HG03025 (cell line): ENCODE data around the gene SLC13A2.
"Not testable (repeated sequence)": the region's sequence is repeated elsewhere in the genome, so short reads cannot be mapped to it uniquely, and the experiment has no call there.

Experiments used
- ATAC-seq: cut with Tn5 transposase; IDR thresholded peaks from one replicate; pipeline ENCODE4 v1.9.1; 2021; ENCODE audit warnings: mild to moderate bottlenecking, moderate library complexity; ENCODE audit not compliant: unreplicated experiment, low FRiP score

SLC13A2 gene

DNA sequence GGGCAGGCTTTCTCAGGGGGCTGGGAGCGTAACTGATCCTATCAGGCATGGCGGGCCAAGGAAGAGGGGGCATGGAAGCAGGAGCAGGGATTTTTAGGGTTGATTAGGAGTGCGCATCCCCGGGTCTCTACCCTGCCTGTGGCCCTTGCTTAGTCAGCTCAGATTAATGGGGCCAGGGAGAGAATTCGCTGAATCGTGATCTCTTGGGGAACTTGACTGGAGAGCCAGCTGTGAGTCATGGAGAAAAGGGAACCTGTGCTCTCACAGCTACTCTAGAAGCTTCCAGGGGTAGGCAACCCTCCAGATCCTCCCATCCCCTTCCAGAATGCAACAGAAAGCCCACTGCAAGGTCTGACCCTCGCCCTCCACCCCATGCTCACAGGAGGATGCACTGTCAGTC, 36.3 kb downstream of the SLC13A2 start:
- ATAC-seq: no peak

DNA sequence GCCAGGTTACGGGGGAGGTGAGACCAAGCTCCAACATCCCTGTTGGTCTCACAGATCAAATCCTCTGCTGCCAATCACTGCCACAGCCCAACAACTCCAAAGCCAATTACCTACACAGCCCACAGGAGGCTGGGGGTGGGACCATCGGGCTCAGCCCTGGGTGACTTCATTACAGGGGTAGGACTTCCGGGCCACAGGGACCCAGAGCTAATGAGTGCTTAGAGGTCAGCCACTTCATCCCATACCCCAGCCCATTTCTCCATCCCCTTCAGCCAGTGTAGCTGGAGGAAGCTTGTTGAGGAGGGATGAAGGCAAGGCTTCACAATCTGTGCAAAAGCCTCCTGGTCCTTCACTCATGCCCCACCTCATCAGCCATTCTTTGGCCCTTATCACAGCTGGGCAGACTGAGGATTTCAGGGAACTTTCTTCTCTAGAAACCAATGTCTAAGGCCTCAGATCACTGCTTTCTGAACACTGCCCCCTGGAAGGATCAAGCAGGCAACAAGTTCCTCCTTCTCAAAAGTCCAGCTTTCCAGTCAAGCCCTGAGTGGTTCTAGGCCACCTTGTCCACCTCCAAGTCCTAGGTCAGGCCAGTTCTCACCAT, 38.5 kb downstream of the SLC13A2 start:
- ATAC-seq: no peak

DNA sequence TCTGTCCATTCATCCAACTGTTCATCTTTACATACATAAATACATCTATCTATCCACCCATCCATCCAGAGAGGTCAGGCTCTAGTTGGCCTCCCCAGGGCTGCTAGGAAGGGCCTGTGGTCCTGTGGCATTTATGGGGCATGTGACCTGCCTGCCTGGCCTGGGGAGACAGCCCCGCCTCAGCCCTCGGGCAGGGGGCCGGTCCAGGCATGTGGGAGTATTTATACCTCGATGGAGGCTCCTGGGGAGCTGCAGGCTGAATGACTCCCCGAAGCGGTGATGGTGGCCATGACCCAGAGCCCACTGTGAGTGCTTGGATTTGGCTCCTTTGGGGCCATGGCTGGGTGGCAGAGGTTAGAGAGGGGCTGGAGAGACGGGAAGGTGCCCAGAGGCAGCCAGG, 40.0 kb downstream of the SLC13A2 start:
- ATAC-seq: no peak

DNA sequence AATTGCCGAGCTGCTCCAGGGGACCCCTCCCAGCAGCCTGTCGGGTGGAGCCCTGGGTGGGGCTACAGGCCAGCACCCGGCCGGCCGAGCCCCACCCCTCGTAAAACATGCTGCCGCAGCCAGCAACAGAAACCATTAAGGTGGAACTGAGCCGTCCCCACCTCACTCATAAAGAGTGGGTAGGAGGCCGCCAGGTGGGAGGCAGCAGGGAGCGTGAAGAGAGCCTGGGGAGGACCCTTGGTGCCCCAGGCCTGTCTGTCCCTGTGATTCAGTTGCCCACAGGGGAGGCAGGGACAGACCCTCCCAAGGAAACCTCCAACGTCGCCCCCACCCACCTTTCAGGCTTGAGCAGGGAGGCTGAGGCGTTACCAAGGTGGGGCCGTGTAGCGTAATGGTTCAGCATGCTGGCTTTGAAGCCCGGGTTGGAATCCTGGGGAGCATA, 41.1 kb downstream of the SLC13A2 start:
- ATAC-seq: no peak

DNA sequence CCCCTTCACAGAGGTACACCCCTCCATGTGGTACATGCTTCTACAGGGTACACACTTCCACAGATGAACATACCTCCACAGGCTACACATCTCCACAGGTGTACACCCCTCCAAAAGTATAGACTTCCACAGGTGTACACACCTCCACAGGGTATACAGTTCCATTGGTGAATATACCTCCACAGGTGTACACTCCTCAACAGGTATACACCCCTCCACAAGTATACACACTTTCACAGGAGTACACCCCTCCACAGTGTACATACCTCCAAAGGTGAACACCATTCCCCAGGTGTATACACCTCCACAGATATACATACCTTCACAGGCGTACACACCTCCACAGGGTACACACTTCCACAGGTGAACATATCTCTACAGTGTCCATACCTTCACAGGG, 42.1 kb downstream of the SLC13A2 start:
- ATAC-seq: no peak

DNA sequence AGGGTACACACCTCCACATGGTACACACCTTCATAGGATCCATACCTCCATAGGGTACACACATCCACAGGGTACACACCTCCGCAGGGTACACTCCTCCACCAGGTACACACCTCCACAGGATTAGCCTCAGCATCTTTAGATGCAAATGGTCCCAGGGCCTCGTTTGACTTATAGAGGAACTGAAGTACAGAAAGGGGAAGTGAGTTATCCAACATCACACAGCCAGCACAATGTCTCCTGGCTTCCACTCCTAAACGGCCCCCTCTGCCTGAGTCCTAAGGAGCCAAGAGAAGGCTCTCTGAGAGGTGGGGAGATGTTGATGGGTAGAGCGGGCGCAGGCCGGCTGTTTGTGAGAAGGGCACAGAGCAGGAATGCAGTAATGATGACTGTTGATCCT, 44.7 kb downstream of the SLC13A2 start:
- no peak for ATAC-seq

DNA sequence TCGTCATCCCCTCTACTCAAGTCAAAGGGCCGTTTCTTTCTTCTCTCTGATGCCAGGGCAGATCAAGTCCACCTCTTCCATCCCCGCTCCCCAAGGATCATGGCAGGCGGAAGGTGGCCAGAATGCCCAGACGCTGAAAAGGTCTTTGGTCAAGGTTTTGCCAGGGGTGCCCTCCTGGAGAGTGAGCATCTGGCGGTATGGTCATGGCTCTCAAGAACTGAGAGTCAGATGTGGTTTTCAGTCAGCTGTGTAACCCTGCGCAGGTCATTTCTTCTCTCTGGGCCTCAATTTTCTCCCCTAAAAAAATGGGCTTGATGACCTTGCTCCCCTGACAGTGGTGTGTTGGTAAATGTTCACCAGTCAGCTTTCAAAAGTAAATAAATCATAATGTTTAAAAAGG, 45.1 kb downstream of the SLC13A2 start:
- ATAC-seq: no peak

DNA sequence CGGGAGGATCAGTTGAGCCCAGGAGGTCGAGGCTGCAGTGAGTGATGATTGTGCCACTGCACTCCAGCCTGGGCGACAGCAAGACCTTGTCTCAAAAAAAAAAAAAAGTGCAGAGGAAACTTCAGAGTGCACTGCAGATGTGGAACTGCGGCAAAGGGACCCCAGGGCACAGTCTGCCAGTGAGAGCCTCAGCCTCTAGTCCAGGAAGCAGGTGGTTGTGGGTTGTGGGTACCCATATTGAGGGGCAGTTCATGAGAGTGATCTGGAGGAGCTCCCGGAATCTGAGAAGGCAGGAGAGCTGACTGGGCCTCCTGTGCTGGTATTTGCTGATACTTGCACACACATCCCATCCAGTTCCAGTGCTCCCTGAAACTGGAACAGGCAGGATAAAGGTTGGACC, 45.8 kb downstream of the SLC13A2 start:
- ATAC-seq: no peak

DNA sequence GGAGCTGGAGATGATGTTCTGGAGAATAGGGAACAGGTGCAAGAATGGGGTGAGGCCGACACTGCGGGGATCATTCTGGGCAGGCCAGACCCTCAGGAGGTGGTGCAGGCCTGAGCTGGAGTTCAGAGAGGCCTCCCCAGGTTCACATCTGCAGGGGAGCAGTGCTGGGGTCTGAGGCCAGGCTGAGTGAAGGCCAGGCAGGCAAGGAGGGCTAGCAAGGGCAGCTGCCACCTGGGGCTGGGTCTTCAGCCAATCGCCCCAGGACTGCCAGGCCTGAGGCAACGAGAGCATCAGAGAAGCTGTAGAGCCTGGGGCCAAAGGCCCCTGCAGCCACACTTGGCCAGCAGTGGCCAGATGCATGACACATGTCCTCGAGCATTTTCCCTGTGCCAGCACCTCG, 47.2 kb downstream of the SLC13A2 start:
- ATAC-seq: no peak

DNA sequence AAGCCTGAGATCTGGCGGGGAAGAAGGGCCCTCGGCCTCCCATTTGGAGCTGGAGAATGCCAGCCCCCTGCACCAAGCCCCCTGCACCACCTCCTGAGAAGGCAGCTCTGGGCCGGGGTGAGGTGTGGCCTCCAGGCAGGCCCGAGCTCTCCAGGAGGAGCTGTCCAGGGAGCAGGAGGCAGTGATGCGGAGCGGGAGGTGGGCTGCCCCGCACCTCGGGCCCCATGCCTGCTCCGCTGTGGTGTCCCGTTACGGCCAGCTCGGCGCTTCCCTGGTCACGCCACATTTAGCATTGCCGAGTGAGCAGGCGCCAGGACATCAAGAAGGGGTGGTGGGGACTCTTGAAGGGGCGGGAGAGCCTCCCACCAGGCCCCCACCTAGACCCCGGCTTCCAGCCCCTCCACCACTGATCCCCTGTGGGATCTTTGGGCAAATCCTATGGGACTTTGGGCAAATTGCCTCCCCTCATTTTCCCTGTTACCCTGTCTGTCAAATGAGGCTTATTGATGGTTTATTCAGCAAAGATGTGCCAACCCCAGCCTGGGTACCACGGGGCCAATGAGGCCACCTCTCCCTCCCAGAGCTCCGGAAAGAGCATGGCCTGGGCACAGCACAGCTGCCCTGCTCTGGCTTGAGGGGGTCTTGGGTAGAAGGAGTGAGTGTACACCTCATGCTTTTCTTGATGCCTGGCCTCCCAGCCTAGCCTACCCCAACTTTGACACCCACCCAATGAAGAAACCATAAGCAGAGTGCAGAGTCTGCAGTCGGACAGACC, 48.1 kb downstream of the SLC13A2 start:
- no peak for ATAC-seq

DNA sequence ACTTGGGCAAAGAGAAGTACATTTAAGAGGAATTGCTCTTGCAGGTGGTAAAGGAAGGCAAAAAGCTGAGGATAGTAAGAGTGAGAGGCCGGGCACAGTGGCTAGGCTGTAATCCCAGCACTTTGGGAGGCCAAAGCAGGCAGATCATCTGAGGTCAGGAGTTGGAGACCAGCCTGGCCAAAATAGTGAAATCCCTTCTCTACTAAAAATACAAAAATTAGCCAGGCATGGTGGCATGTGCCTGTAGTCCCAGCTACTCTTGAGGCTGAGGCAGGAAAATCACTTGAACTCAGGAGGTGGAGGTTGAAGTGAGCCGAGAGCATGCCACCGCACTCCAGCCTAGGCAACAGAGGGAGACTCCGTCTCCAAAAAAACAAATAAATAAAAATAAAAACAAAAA, 48.8 kb downstream of the SLC13A2 start:
- ATAC-seq: not testable (repeated sequence)

DNA sequence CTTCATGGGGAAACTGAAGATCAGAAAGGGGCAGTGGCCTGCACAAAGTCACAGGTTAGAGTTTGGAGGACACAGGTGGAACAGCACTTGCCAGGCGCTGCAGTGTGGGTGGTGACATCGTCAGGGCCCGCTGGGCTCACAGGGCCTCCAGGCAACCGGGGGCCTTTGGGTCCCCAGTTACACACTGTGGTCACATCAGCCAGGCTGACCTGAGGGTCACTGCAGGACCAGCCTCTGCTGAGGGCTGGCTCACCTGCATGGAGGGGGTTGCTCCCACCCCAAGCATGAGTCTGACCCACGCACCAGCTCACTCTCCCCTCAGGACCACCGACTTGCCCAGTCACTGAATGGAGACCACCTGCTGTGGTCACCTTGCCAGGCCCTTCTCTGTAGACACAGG, 49.7 kb downstream of the SLC13A2 start:
- no peak for ATAC-seq

DNA sequence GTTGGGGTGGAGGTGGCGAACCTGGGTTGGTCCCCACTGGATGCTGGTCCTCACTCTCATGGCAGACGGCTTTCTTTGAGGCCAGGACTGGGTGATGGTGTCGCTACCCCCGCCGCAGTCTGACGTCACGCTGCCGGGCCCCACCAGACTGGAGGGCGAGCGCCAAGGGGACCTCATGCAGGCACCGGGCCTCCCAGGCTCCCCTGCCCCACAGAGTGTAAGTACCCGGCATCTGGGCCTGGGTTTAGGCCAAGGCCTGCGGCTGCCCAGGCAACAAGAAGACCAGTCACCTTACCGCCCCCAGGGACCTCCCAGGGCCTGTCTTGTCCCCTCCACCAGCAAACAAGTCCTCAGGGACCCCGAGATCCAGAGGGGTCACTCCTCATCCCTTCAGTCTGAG, 50.4 kb downstream of the SLC13A2 start:
- no peak for ATAC-seq

DNA sequence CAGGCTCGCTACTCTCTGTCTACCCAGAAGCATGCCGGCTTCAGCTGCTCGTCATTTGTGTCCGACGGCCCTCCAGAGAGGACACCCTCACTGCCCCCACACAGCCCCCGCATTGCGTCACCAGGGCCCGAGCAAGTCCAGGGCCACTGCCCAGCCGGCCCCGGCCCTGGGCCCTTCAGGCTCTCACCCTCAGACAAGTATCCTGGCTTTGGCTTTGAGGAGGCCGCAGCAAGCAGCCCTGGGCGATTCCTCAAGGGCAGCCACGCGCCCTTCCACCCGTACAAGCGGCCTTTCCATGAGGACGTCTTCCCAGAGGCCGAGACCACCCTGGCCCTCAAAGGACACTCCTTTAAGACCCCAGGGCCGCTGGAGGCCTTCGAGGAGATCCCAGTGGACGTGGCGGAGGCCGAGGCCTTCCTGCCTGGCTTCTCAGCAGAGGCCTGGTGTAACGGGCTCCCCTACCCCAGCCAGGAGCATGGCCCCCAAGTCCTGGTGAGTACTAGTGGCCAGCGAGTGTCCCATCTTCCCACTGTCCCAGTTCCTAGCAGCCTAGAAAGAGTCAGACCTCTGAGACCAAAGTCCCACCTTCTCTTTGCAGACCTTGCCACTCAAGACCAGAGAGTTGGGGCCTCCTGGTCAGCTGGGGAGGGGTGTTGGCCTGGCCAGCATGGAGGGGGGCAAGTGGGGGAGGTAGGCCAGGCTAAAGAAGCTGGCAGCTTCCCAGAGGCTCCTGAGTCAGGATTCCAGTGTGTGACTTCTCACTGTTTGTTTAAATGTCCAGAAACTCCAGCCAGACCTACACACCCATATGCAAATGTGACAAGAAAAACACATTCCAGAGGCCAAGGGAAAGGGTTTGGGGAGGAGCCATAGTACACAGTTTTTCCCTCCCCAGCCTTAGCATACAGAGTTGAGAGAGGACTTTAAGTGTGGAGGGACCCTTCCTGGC, 51.3 kb downstream of the SLC13A2 start:
- ATAC-seq: no peak

DNA sequence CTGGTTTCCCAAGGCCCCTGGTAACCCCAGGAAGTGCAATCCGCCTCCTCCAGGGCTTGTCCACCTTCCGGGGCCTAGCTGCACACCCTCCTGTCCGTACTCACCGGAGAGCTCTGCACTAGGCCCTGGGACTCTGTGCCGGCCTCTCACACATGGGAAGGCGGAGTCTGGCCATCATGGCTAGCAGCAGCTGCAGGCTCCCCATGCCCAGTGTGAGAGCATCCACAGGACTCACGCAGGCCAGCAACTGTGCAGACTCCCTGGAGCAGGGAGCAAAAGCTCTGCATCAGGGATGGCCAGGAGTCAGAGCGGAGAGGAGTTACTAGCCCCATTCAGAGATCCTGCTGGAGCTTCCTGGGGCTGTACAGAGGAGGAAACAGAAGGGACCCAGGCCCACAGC, 52.9 kb downstream of the SLC13A2 start:
- ATAC-seq: no peak

DNA sequence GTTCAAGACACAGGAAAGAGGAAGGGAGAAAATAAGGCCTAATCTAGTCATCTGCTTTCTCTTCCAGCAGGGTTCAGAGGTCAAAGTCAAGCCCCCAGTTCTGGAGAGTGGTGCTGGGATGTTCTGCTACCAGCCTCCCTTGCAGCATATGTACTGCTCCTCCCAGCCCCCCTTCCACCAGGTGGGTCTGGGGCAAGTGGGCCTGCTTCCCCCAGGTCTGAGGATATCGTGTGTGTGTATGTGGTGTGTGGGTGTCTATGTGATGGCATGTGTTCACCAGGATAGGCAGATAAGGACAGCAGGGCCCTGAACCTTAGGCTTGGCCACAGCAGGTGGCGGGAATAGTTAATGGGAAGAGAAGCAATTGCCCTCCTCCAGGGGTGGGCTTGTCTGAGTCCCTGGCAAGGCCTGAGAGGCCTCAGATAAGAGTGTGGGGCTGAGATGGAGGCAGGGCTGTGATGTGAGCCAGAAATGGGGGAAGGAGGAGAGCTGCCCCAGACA, 53.8 kb downstream of the SLC13A2 start:
- ATAC-seq: no peak

DNA sequence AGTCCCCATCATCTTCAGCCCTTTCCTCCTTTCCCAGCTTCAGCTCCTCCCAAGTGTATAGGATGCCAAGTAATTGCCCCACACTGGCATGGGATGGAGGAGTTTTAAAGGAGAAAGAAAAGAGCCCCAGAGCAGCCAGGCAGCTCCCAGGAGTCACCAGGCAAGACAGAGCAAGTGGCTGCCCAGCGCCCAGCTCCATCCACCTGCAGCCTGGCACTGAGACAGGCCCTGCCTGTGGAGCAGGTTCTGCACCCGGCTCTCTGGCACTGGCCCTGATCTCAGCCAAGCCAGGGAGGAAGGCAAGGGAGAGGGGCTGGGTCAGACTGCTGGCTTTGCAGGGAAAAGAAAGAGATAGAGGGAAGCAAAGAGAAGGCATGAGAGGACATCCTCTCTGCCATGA, 54.4 kb downstream of the SLC13A2 start:
- ATAC-seq: no peak

DNA sequence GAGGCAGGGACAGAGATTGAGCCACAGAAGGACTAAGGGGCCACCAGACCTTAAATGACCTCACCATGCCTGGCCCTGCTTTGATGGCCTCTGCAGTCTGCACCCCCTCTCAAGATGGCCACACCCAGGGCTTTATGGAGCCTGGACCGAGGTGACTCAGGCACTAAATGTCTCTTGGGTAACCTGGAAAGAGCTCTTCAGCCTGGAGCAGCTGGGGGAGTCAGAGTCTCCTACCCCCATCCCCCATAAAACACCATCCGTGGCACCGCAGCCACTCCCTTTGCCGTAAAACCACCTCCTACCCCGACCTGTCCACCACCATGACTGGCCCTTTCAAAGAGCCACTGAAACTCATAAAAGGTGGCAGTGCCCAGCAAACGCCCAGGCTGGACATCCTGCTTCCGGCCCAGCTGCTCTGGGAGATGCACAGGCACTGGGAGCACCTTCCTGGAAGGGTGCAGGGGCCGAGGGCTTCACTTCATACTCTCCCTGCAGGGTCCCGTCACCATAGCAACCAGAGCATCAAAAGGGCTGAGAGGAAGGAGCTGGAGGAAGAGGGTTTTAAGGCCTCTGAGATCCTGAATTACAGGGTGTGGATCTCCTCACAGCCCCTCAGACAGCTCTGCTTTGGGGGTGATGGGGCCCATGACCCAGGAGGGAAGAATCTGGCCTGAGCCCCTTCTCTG, 55.0 kb downstream of the SLC13A2 start:
- ATAC-seq: no peak

DNA sequence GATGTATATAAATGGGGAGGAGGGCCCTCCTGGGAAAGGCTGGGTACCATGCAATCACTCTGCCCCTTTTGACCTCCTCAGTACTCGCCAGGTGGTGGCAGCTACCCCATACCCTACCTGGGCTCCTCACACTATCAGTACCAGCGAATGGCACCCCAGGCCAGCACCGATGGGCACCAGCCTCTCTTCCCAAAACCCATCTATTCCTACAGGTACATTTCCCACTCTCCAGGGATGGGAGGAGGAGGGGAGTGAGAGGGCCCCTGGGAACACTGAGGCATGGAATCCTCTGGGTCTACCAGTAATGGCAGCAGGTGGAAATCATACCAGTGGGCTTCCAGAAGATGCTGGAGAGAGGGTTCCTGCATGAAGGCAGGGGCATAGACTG, 55.6 kb downstream of the SLC13A2 start:
- ATAC-seq: no peak

DNA sequence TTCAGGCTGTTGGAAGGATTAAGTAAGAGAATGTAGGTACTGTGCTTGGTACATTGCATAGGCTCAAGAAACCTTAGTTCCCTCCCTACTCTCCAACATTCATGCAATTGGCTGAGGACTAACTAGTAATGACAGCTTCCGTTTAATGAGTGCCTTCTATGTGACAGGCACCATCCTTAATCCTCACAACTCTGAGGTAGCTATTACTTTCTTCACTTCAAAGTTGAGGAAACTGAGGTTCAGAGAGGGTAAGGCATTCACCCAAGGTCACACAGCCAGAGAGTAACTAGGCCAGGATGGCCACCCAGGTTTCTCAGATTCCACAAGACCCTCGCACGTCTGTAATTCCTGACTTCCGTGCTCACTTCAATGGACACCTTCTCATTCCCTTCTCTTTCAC, 56.8 kb downstream of the SLC13A2 start:
- ATAC-seq: no peak

DNA sequence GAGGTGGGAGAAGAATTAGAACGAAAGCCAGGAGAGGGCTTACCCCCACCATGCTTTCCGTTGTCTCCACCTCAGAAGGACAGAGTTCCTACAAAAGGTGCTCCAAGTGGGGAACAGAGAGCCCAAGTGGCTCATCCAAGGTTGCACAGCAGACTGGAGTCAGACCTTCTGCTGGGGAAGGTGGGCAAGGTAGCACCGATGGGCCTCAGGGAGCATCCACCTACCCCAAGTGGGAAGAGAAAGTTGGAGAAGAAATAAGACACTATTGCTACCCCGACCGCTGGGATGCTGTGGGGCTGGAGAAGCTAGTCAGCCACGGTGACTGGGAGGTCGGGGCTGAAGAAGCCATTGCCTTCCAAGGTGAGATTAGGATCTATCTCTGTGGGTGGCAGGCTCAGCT, 57.5 kb downstream of the SLC13A2 start:
- no peak for ATAC-seq
